GM19455 (cell line): ENCODE data around the gene OAF.
"Not testable (repeated sequence)": the region's sequence is repeated elsewhere in the genome, so short reads cannot be mapped to it uniquely, and the experiment has no call there.

ENCODE experiments used
- ATAC-seq: cut with Tn5 transposase; IDR thresholded peaks from one replicate; pipeline ENCODE4 v1.9.1; 2021; ENCODE audit not compliant: unreplicated experiment

Gene OAF

GRCh38 chr11:120239713-120240640, 29.1 kb downstream of the OAF start, which contains the start of gene POU2F3:
Gene POU2F3, plus strand, starts transcription at chr11:120240140. Its CDS starts 204 bp downstream, at chr11:120240344.
- ATAC-seq, result no peak

- ATAC-seq, result no peak
Measured at GRCh38 chr11:120240866-120241265, 30.0 kb downstream of the OAF start.

- ATAC-seq, result no peak
Measured at GRCh38 chr11:120241277-120241676, 30.4 kb downstream of the OAF start.

- ATAC-seq, result no peak
Measured at GRCh38 chr11:120243221-120243620, 32.4 kb downstream of the OAF start.

- ATAC-seq, result no peak
Measured at GRCh38 chr11:120244476-120245365, 33.9 kb downstream of the OAF start.

- ATAC-seq, result no peak
Measured at GRCh38 chr11:120245434-120245833, 34.6 kb downstream of the OAF start.

- no peak for ATAC-seq
Measured at GRCh38 chr11:120248551-120249278, 37.9 kb downstream of the OAF start.

- ATAC-seq, result no peak
Measured at GRCh38 chr11:120249279-120250262, 38.7 kb downstream of the OAF start.

- ATAC-seq, result not testable (repeated sequence)
Measured at GRCh38 chr11:120253377-120253776, 42.5 kb downstream of the OAF start.

GRCh38 chr11:120254788-120255518, 44.1 kb downstream of the OAF start:
- no peak for ATAC-seq

- ATAC-seq, result no peak
Measured at GRCh38 chr11:120255519-120255866, 44.7 kb downstream of the OAF start.

GRCh38 chr11:120256178-120256577, 45.3 kb downstream of the OAF start:
- no peak for ATAC-seq

GRCh38 chr11:120256779-120257178, 45.9 kb downstream of the OAF start:
- ATAC-seq, result no peak

- no peak for ATAC-seq
Measured at GRCh38 chr11:120257346-120257745, 46.5 kb downstream of the OAF start.

- no peak for ATAC-seq
Measured at GRCh38 chr11:120258661-120259060, 47.8 kb downstream of the OAF start.

- no peak for ATAC-seq
Measured at GRCh38 chr11:120259241-120259640, 48.4 kb downstream of the OAF start.

- ATAC-seq, result no peak
Measured at GRCh38 chr11:120259988-120260565, 49.2 kb downstream of the OAF start.

GRCh38 chr11:120260616-120261015, 49.8 kb downstream of the OAF start:
- no peak for ATAC-seq

- ATAC-seq, result no peak
Measured at GRCh38 chr11:120261321-120261720, 50.5 kb downstream of the OAF start.
